GM18517 (cell line): Measurements from ENCODE around the gene UROC1.

ENCODE experiments used
- ATAC-seq: cut with Tn5 transposase; IDR thresholded peaks from one replicate; pipeline ENCODE4 v1.9.1; 2021; ENCODE audit warnings: mild to moderate bottlenecking, moderate library complexity; ENCODE audit not compliant: unreplicated experiment

The UROC1 gene

GRCh38 chr3:126464997-126465396 is 52.6 kb downstream of the UROC1 start:
- no peak for ATAC-seq

- ATAC-seq = no peak
Measured at GRCh38 chr3:126464494-126464893, 53.1 kb downstream of the UROC1 start.

- ATAC-seq = no peak
Measured at GRCh38 chr3:126464093-126464492, 53.5 kb downstream of the UROC1 start.

- no peak for ATAC-seq
Measured at GRCh38 chr3:126463521-126463920, 54.1 kb downstream of the UROC1 start.

- no peak for ATAC-seq
Measured at GRCh38 chr3:126461450-126462070, 56.0 kb downstream of the UROC1 start.

GRCh38 chr3:126460381-126460780 is 57.2 kb downstream of the UROC1 start:
- no peak for ATAC-seq

- ATAC-seq = no peak
Measured at GRCh38 chr3:126459763-126460127, 57.8 kb downstream of the UROC1 start.

GRCh38 chr3:126459111-126459762 is 58.3 kb downstream of the UROC1 start:
- no peak for ATAC-seq

GRCh38 chr3:126456766-126457388 is 60.7 kb downstream of the UROC1 start:
- no peak for ATAC-seq

GRCh38 chr3:126456211-126456610 is 61.4 kb downstream of the UROC1 start:
- ATAC-seq = no peak

- no peak for ATAC-seq
Measured at GRCh38 chr3:126454437-126455198, 63.0 kb downstream of the UROC1 start.

- ATAC-seq = no peak
Measured at GRCh38 chr3:126454025-126454424, 63.5 kb downstream of the UROC1 start.

GRCh38 chr3:126452213-126452612 is 65.4 kb downstream of the UROC1 start:
- no peak for ATAC-seq

- ATAC-seq = no peak
Measured at GRCh38 chr3:126451511-126451910, 66.1 kb downstream of the UROC1 start.

- no peak for ATAC-seq
Measured at GRCh38 chr3:126450744-126451143, 66.8 kb downstream of the UROC1 start.

GRCh38 chr3:126450219-126450618 is 67.4 kb downstream of the UROC1 start:
- no peak for ATAC-seq

- no peak for ATAC-seq
Measured at GRCh38 chr3:126449621-126450051, 67.9 kb downstream of the UROC1 start.

- ATAC-seq = no peak
Measured at GRCh38 chr3:126448893-126449180, 68.7 kb downstream of the UROC1 start.

GRCh38 chr3:126448136-126448892 is 69.3 kb downstream of the UROC1 start:
- ATAC-seq = no peak

GRCh38 chr3:126447456-126448106 is 70.0 kb downstream of the UROC1 start:
- ATAC-seq = no peak

GRCh38 chr3:126446791-126447190 is 70.8 kb downstream of the UROC1 start:
- no peak for ATAC-seq
